SK-N-SH (cell line): Measurements from ENCODE around the gene SPATA20.

ENCODE experiments used
- CHD2 ChIP-seq: fragments of 150-350 bp; IDR thresholded peaks from 2 replicates; pipeline ENCODE4 v1.6.1; 2018; ENCODE audit warnings: low read length; ENCODE audit not compliant: partially characterized antibody
- CTCF ChIP-seq: fragments of 200-600 bp; sonication (generic); IDR thresholded peaks from 2 replicates; pipeline ENCODE4 v1.6.1; 2017; ENCODE audit warnings: antibody characterized with exemption, mild to moderate bottlenecking, moderate library complexity
- EP300 ChIP-seq, 2 experiments: IDR thresholded peaks; 2 replicates each; pipeline versions ENCODE4 v1.4.0 to v1.6.1; 2012; ENCODE audit warnings: borderline replicate concordance in 1 of 2, low read depth in 1 of 2, low read length in 1 of 2
- EZH2phosphoT487 ChIP-seq: fragments of 200-600 bp; sonication (generic); IDR thresholded peaks from 2 replicates; pipeline ENCODE4 v1.6.1; 2017; ENCODE audit warnings: low read depth, mixed run types, mild to moderate bottlenecking, antibody characterized with exemption, moderate library complexity, borderline replicate concordance
- GATA2 ChIP-seq: sonication (generic); formaldehyde crosslinking; IDR thresholded peaks from 2 replicates; pipeline ENCODE4 v1.5.0; 2020; ENCODE audit warnings: mild to moderate bottlenecking, missing genetic modification reagents
- POLR2AphosphoS5 ChIP-seq: IDR thresholded peaks from 2 replicates; pipeline ENCODE4 v1.6.1; 2012; ENCODE audit warnings: low read depth, low read length
- RCOR1 ChIP-seq: fragments of 150-350 bp; IDR thresholded peaks from 2 replicates; pipeline ENCODE4 v1.6.1; 2017; ENCODE audit warnings: antibody characterized with exemption, low read length
- USF1 ChIP-seq: IDR thresholded peaks from 2 replicates; pipeline ENCODE4 v1.4.0; 2012; ENCODE audit warnings: low read depth, borderline replicate concordance
- USF2 ChIP-seq: fragments of 150-350 bp; IDR thresholded peaks from 2 replicates; pipeline ENCODE4 v1.6.1; 2017; ENCODE audit warnings: antibody characterized with exemption, low read length, low read depth, borderline replicate concordance
- YY1 ChIP-seq: IDR thresholded peaks from 2 replicates; pipeline ENCODE4 v1.4.0; 2012; ENCODE audit warnings: low read depth, mild to moderate bottlenecking

GRCh38 chr17:50533720-50534148 lies 13.2 kb upstream of the SPATA20 start:
- TF ChIP-seq CHD2 (peak; percentile 68), CTCF (no peak), POLR2AphosphoS5 (no peak), GATA2 (peak; percentile 41; the same call in 1 of the 2 replicates), USF2 (no peak), EP300 (IDR thresholded peaks at IDR 0.05; ENCODE audit: borderline replicate concordance in 1 of 2, low read depth in 1 of 2, low read length in 1 of 2) (peak in 1 of 2 experiments; percentile 32; a peak in 2 of 4 replicates), YY1 (no peak), RCOR1 (peak; percentile 73; the same call in 1 of the 2 replicates), USF1 (no peak), EZH2phosphoT487 (no peak)
